HG03442 (cell line): ENCODE results near the gene BEAN1.
A peak's percentile ranks its signal among the peaks of the same experiment; 100 is the strongest.

Experiments used
- ATAC-seq: cut with Tn5 transposase; IDR thresholded peaks from one replicate; pipeline ENCODE4 v1.9.1; 2021; ENCODE audit warnings: mild to moderate bottlenecking, moderate library complexity; ENCODE audit not compliant: unreplicated experiment

Gene BEAN1

DNA sequence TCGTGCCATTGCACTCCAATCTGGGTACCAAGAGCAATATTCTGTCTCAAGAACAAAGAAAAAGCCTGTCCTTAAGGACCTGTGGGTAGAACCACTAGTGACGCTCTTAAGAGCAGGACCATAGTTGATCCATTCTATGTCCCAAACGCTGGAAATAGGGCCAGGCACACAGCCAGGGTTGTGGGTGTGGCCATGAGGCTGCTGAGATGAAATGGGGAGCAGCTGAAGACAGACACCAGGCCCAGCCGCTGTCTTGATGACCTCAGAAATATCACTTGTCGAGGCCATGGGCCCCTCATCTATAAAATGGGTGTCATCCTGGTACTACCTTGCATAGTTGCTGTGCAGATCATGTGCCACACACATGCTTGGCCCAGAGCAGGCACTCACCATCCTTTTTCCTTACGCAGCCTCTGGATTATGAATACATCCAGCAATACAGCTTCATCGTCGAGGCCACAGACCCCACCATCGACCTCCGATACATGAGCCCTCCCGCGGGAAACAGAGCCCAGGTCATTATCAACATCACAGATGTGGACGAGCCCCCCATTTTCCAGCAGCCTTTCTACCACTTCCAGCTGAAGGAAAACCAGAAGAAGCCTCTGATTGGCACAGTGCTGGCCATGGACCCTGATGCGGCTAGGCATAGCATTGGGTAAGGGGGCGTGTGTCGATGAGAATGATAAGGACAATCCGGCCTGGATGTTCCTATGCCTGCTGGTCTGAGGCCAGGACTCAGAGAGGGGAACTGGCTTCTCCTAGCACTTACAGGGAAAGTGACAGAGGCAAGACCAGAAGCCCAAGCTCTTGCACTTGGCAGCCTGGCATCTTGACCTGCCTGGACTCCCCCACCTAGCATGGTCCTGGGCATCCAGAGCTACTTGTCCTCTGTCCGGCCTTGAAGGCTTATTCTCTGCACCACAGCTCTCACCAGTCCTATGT, 35.1 kb upstream of the BEAN1 start:
- ATAC-seq: no peak

DNA sequence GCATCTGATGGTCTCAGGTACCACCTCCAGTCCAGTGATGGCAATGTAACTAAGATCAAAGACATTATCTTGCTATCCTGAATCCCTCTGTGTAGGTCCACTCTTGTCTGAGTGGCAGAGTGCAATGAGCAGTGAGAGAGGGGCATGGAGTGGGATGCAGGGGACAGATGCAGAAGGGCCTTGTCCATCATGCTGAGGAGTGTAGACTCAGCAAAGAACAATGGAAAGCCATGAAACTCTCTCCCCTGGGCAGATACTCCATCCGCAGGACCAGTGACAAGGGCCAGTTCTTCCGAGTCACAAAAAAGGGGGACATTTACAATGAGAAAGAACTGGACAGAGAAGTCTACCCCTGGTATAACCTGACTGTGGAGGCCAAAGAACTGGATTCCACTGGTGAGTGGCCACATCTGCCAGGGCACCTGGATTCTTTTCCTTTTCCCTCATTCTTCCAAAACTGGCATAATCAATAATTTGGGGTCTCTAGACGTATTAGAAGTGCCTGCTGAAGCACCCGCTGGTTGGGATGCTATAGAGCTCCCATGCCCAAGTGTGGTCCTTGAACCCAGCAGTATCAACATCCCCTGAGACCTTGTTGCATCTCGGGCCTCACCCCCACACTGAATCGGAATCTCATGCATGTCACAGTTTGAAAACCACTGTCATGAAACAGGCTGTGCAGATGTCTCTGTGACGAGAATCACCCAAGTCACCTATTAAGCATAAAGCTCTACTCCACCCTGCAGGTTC, 31.1 kb upstream of the BEAN1 start:
- ATAC-seq: no peak

DNA sequence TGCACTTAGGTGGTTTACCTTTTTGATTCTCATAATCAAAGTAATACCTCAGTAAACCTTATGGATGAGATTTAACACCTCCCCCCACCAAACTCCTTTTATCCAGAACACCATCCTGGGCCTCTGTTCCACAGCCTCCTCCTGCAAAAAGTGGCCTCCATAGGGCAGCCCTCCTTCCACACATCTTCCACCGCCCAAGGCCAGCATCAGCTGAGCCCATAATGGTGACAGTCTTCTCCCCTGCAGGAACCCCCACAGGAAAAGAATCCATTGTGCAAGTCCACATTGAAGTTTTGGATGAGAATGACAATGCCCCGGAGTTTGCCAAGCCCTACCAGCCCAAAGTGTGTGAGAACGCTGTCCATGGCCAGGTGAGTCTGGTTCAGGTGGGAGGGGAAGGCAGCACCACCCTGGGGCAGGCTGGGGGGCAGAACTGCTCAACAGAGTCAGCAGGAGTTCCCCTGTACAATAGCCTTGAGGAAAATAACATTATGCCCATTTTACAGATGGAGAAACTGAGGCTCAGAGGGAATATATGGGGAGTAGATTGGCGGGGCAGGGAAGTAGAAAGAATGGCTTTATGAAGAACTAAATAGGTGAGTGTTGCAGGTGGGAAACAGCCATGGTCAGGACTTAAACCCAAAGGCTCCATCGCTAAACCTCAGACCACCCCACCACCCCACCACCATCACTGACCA, 29.2 kb upstream of the BEAN1 start:
- ATAC-seq: no peak

DNA sequence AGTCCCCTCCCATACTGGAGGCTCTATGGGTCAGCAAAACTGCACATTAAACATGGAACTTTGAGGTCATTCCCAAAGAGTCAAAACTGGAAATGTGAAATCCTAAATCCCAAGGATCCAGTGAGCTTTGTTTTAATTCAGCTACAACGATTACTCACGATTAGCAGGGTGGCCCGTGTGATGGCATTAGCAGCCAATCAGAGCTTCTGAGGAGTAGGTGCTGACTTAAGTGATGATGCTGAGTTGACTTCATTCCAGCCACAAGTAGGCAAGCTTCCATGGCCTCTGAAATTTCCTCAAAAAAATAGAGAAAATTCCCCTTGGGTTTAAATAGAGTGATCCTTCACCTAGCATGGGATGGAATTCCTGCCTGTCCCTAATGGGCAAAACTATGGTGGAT, 28.1 kb upstream of the BEAN1 start:
- no peak for ATAC-seq

DNA sequence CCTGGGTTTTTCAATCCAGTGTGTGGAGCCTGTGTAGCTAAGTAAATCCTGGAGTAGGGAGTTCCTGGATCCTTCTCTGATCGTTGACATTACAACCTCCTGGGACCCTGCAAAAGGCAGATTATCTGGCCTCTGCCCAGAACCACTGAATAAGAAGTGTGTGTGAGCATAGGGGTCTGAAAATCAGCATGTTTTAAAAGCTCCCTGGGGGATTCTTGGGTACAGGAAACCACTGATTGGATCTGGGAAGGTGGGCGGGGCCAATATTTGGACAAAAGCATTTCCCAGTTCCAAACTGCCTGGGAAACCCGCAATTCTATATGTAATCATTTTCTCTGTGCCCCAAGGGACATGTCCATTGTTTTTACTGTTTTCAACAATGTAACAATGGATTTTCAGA, 27.2 kb upstream of the BEAN1 start:
- no peak for ATAC-seq

DNA sequence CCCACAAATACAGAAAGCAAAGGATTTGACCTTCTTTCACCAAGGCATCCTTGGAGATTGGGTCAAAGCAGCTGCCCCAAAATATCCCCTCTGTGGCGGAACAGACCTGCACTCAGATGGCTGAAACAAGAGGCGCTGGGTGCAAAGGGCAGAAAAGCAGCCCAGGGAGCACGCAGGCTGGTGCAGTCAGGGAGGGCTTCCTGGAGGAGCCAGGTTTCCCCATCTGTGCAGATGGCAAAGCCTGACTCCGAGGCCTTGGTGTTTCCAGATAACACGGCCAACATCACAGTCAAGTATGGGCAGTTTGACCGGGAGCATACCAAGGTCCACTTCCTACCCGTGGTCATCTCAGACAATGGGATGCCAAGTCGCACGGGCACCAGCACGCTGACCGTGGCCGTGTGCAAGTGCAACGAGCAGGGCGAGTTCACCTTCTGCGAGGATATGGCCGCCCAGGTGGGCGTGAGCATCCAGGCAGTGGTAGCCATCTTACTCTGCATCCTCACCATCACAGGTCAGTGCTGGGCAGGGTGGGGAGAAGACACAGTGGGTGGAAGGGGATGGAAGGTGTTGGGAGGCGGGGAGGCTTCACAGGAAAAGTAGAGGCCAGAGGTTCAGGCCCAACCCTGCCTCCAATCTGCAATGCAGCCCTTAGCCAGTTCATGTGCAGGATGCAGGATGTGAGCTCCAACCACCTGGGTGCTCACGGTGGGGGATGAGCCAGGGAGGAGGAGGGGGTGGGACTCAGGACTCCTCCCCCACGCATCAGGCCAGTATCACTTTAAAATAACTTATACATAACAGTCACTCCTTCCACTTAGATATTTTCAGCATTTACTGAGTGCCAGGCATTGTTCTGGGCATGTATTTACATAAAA, 26.4 kb upstream of the BEAN1 start:
- ATAC-seq: no peak

DNA sequence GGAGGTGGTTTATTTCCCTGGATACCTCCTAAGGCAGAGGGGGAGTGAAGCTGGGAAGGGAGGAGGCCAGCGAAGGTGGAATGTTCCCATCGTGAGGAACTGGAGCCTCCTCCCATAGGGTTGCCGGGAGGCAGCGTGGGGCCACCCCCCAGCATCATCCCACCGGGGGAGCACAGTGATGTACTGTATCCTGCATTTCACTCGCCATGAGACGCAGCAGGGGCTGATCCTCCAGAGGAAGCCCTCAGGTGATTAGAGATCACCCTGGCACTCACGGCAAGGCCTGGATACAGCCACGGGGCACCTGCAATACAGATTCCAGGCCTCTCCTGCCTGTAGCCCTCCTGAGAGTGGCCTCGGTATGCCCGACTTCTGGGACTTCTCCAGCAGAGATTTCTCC, 25.5 kb upstream of the BEAN1 start:
- ATAC-seq: no peak

DNA sequence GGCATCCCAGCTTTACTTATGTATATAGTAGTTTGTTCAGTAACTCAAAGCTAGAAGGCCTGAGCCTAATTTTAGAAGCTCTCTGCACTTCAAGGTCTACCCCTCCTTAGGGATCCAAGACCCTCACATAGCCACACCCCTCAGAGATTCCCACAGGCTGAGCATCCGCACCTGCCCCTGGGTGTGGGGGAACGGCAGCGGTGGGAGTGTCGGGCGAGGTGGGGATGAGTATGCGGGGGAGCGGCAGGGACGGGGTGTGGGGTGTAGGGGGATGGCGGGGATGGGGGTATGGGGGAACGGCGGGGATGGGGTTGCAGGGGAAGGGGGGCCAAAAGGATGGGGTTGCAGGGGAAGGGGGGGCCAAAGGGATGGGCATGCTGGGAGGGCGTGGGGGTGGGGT, 24.9 kb upstream of the BEAN1 start:
- ATAC-seq: no peak

DNA sequence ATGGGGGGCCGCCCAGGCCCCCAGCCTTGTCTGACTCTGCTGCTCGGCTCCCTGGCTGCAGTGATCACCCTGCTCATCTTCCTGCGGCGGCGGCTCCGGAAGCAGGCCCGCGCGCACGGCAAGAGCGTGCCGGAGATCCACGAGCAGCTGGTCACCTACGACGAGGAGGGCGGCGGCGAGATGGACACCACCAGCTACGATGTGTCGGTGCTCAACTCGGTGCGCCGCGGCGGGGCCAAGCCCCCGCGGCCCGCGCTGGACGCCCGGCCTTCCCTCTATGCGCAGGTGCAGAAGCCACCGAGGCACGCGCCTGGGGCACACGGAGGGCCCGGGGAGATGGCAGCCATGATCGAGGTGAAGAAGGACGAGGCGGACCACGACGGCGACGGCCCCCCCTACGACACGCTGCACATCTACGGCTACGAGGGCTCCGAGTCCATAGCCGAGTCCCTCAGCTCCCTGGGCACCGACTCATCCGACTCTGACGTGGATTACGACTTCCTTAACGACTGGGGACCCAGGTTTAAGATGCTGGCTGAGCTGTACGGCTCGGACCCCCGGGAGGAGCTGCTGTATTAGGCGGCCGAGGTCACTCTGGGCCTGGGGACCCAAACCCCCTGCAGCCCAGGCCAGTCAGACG, 24.4 kb upstream of the BEAN1 start:
- ATAC-seq: no peak

DNA sequence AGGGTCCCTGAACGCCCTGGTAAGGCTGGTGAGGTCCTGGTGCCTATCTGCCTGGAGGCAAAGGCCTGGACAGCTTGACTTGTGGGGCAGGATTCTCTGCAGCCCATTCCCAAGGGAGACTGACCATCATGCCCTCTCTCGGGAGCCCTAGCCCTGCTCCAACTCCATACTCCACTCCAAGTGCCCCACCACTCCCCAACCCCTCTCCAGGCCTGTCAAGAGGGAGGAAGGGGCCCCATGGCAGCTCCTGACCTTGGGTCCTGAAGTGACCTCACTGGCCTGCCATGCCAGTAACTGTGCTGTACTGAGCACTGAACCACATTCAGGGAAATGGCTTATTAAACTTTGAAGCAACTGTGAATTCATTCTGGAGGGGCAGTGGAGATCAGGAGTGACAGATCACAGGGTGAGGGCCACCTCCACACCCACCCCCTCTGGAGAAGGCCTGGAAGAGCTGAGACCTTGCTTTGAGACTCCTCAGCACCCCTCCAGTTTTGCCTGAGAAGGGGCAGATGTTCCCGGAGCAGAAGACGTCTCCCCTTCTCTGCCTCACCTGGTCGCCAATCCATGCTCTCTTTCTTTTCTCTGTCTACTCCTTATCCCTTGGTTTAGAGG, 23.5 kb upstream of the BEAN1 start:
- no peak for ATAC-seq

DNA sequence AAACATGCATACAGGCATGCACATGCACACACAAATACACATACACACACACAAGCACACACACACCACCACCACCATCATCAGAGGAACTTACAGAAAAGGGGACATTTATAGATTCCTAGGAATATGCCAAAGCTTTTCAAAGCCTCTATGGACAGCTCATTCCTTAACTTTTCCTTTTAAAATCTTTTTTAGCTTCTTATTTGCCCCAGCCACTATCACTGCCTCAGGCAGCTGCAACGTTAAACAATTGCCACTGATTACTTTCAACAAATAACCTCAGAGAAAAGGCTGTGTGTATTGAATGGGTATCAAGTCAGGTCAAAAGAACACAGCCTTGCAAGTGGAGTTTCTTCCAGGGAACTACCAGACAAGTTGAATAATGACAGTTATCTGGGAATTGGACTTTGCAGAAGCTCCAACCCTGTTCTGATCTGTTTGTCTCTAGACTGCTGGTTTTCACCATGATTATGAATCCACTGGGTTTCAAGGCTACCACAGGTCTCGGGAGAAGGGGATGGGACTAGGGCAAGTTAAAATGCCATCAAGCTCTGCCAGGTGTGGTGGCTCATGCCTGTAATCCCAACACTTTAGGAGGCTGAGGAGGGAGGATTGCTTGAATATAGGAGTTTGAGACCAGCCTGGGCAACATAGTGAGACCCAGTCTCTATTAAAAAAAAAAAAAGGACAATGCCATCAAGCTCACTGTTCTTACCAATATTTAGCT, 21.9 kb upstream of the BEAN1 start:
- ATAC-seq: no peak

DNA sequence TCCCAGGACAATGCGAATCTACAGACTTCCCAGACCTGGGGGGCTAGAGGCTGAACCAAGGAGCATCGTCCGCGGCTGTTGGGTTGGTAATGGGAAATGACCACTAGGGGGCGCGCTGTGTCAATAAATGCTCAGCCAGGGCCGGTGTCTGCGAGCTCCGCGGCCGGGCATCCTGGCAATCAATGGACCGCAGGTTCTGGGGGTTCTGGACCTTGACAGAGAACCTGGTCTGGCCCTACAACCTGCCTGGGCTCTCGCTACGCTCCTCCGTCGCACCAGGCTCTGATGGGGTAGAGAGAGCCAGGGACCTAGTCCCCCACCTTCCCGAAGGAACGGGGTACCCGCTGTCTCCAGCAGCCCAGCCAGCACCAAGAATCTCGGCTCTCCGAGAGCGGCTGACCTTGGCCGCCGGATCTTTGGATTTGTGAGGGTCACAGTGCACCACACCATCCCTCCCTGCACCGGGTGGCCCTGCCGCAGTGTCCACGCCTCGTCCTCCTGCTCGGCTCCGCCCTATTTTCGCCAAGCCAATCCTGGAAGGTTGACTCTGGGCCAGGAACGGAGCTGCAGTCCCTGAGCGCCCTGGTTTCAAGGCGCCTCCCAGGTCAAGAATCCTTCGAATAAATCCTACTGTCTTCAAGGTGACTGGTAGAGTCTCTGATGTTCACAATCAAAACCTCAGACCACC, 20.4 kb upstream of the BEAN1 start:
- peak; percentile 78 for ATAC-seq

DNA sequence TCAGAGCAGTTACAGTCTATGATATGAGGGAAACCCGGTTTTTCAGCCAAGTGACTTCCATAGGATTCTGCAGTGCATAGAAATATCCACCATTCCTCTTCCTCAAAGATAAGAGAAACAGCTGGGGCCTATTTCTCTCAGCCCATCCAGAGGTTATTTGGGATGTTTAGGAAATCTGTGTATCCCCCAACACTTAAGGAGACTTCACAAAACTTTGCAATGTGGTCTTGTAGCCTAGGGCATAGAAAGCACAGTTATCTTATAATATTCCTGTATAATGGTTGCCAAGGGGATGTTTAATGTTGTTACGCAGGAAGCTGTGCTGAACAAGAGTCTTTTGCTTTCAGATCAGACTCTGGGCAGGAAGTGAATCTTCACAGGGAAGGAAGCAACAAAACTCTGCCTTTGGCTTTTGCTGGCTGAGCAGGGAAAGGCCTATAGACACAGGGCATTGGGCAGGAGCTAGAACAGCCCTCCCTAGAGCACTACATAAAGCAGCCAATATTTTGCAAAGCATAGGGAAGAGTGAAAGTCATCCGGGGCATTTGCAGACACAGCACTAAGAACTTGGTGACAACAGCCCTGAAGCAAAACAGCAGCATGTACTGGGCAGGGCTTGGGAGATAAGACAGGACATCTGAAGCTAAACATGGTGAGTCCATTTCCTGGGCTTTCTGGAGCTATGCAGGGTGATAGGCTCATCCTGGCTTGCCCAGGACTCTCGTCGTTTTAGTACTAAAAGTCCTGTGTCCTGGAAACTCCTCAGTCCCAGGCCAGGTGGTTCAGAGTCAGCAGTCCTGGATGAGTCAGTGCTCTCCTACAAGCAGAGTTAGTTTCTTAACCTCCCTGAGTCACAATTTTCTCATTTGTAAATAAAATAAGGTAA, 18.7 kb upstream of the BEAN1 start:
- no peak for ATAC-seq

DNA sequence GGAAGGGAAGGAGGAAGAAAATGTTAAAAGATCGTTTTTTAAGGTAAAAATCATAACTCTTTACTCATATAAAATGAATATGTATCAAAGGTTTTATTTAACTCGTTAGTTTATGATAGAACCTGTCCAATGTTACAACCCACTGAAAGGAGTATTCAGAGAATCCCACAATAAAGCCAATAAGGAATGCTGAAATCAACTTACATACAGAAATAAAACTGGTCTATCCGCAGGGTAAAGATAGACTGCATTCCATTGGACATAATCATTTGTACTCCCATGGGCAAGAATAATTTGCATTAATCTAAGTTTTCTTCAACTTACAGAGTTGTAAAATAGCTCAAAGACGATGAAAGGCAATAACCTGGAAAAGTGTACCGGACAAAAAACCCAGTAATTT, 17.9 kb upstream of the BEAN1 start:
- no peak for ATAC-seq

DNA sequence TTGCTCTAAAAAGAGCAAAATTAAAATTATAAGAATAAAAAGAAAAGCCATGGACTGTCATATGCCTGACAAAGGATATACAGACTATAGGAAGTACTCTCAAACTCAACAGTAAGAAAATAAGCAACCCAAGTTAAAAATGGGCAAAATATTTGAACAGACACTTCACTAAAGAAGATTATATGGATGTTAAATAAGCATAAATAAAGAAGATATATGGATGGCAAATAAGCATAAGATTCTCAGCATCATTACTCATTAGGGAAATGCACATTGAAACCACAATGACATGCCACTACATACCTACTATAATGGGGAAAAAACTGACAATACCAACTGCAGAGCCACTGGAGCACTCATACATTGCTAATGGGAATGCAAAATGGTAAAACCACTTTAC, 14.9 kb upstream of the BEAN1 start:
- no peak for ATAC-seq

DNA sequence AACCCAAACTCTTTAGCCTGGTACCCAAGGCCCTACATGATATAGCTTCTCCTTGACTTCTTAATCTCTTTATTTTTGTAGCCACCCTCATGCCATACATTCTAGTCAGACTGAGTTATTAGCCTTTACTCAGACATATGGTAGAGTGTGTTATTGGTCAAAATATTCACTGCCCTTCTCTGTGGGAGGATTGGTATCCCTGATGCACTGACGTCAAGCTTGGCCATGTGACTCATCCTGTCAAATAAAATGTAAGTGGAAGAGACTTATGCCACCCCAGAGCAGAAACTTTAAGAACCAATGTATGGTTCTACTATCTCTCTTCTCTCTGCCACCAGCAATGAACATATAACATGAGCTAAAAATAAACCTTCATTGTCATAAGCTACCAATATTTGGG, 12.2 kb upstream of the BEAN1 start:
- ATAC-seq: no peak

DNA sequence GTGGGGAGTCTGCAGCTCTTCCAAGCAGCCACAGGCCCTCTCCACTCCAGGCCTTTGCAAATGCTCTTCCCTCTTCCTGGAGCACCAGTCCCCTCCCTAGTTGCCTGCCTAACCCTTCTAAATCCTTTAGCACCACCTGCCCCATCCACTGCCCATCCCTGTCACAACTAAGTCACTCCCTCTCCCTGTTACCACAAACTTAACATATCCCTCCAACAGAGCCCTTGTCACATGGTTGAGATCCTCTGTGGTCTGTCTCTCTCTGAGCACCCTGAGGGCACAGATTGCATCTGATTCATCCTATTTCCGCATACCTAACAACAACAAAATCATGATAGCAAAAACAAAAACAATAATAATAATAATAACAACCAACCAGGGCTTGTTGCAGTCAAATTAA, 11.0 kb upstream of the BEAN1 start:
- no peak for ATAC-seq
